T-cell (primary cell): Measurements from ENCODE around the gene CAPN14. TPM values are rescaled to one million over a fixed set of nuclear protein-coding genes. Genes with fewer than 3 reads are reported as not detected.

ENCODE experiments used
- ATAC-seq, 4 experiments: fragments of 200-7000 bp in 3 of 4; fragments of 150-1000 bp in 1 of 4; cut with Tn5 transposase; replicated peaks in 1 of 4; 1 replicate in 3 of 4; 2 replicates in 1 of 4; pipeline ENCODE4 v1.10.0; 2021; ENCODE audit warnings: moderate library complexity in 3 of 4, mild to moderate bottlenecking in 2 of 4, moderate number of reproducible peaks in 1 of 4
- CTCF ChIA-PET, 2 donors: fragments of 300-600 bp; sonication (Branson Sonifier 250); formaldehyde crosslinking; loops; one replicate each; lab custom pipeline; 2022; ENCODE audit warnings: antibody characterized with exemption in 2 of 2; lab: Charles Lee
- POLR2A ChIA-PET, 2 donors: fragments of 300-600 bp; sonication (Branson Sonifier 250); formaldehyde crosslinking; loops; one replicate each; lab custom pipeline; 2022; ENCODE audit warnings: antibody characterized with exemption in 2 of 2; lab: Charles Lee
- DNase-seq, 35 experiments: peaks; one replicate each; pipeline versions ENCODE4 v3.0.0 to v3.0.0-alpha.2; 2013 to 2023
- H3K27ac ChIP-seq: one replicate; pipeline ENCODE4 v1.5.1; 2013; ENCODE audit warnings: low read length
- H3K27me3 ChIP-seq, 2 experiments: replicated peaks in 1 of 2; 1 replicate in 1 of 2; 2 replicates in 1 of 2; pipeline versions ENCODE4 v1.6.1 to v1.7.0; 2013; ENCODE audit warnings: low read length in 1 of 2, mixed read lengths in 1 of 2; ENCODE audit not compliant: control insufficient read depth in 2 of 2, insufficient read depth in 2 of 2; ENCODE audit errors: extremely low read depth in 1 of 2
- H3K36me3 ChIP-seq, 2 donors: 1 replicate in 1 of 2; 2 replicates in 1 of 2; pipeline versions ENCODE4 v1.6.1 to v1.7.0; 2013; ENCODE audit warnings: low read length in 1 of 2; ENCODE audit not compliant: control insufficient read depth in 2 of 2, insufficient read depth in 1 of 2; ENCODE audit errors: extremely low read depth in 1 of 2
- H3K4me1 ChIP-seq, 2 experiments: 1 replicate in 1 of 2; 2 replicates in 1 of 2; pipeline versions ENCODE4 v1.6.1 to v1.7.0; 2013; ENCODE audit warnings: low read length in 2 of 2, mixed read lengths in 1 of 2; ENCODE audit not compliant: insufficient read depth in 2 of 2, control insufficient read depth in 1 of 2; ENCODE audit errors: extremely low read depth in 1 of 2
- H3K4me3 ChIP-seq, 2 donors: 1 replicate in 1 of 2; 2 replicates in 1 of 2; pipeline versions ENCODE4 v1.5.1 to v1.7.0; 2013; ENCODE audit warnings: mild to moderate bottlenecking in 2 of 2, low read length in 1 of 2, moderate library complexity in 1 of 2; ENCODE audit not compliant: control insufficient read depth in 1 of 2; ENCODE audit errors: extremely low read depth in 1 of 2
- H3K9me3 ChIP-seq: 2 replicates; pipeline ENCODE4 v1.7.0; 2013
- H3K27ac Mint-ChIP-seq, 2 donors: one replicate each; pipeline ENCODE4 v1.8.0; 2020 to 2021; ENCODE audit warnings: mild to moderate bottlenecking in 2 of 2, mixed read lengths in 2 of 2
- H3K27me3 Mint-ChIP-seq, 2 donors: one replicate each; pipeline ENCODE4 v1.8.0; 2021 to 2022; ENCODE audit warnings: mixed read lengths in 2 of 2
- H3K36me3 Mint-ChIP-seq: one replicate; pipeline ENCODE4 v1.8.0; 2021; ENCODE audit warnings: mixed read lengths
- H3K4me1 Mint-ChIP-seq, 3 donors: one replicate each; pipeline ENCODE4 v1.8.0; 2020 to 2022; ENCODE audit warnings: mixed read lengths in 3 of 3, mild to moderate bottlenecking in 1 of 3
- H3K4me3 Mint-ChIP-seq, 3 donors: one replicate each; pipeline ENCODE4 v1.8.0; 2020 to 2022; ENCODE audit warnings: mild to moderate bottlenecking in 3 of 3, mixed read lengths in 3 of 3, moderate library complexity in 3 of 3
- H3K9me3 Mint-ChIP-seq, 3 donors: one replicate each; pipeline ENCODE4 v1.8.0; 2020 to 2022; ENCODE audit warnings: mixed read lengths in 3 of 3
- WGBS: methylation state at CpG from one replicate; pipeline ENCODE4 v1.1.5; 2013; ENCODE audit warnings: missing lambda C conversion rate; ENCODE audit not compliant: insufficient coverage; 5-methylcytosine and 5-hydroxymethylcytosine counted together
- total RNA-seq, 35 experiments: library from RNA in 6 of 35; stranded (reverse) in 6 of 35; fragments of 120-200 nt in 1 of 35; gene quantifications; one replicate each; pipeline versions ENCODE4 v1.2.1 to v1.2.4 and lab custom pipeline; 2013 to 2026

The CAPN14 gene
- total RNA-seq, 5 donors from 2014 or later (not counting 1 experiment from before 2014, with no cell fraction given) = 0.15 to 0.76 (median 0.55) TPM

DNA sequence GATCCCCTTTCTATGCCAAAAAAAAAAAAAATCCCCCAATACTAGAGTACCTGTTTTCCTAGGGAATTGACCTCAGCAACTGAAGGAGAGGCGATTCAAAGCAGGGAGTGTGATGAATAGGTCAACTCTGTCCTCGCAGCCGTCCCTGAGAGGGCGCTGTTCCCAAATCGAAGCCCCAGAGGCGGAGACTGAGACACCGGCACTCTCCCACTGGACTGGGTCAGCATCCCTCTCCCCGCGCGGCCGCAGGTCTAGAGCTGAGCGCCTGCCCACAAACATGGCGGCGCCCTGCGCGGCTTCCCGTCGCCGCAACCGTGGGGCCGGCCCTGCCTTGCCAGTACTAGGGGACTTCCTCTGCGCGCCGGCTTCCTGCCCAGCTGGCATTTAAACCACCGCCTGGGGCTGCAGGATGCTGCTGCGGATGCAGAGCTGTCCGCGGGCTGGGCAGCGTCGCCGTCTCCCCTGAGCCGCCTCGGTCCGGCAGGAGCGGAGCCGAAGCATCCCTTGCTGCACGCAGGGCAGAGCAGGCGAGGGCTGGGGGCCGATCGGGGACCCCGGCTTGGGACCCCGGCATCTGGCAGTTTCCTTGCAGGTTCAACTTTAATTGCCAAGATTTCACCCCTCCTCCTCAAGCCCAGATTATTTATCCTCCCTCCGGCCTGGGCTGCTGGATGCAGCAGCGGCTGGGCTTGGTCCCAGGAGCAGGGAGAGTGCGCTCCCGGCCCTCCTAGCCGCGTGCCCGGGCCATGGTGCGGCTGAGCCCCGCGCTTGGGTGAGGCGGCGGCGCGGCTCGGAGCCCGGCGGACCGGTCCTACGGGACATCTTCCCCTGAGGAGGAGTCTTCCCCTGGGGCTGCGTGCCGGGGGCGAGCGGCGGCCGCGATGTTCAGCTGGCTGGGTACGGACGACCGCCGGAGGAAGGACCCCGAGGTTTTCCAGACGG lies 16.7 kb upstream of the CAPN14 start, which contains the start of gene EHD3:
Gene EHD3, plus strand, starts transcription at position 412 of the 942 bp plus-strand sequence. Its CDS starts 470 bp downstream, at position 882.
- H3K36me3 ChIP-seq = no peaks in the 10 kb centered on the region
- peak within 1 kb of the TSS; percentile 61 to 62 for H3K27ac Mint-ChIP-seq
- no peaks in the 10 kb centered on the region for H3K27me3 Mint-ChIP-seq
- no peaks in the 10 kb centered on the region for H3K27me3 ChIP-seq
- ATAC-seq = peak; percentile 96 to 98 (median 98)
- peak; percentile 57 to 83 (median 70) for DNase-seq
- peak within 1 kb of the TSS; percentile 75 to 80 (median 77) for H3K4me3 Mint-ChIP-seq
- no peaks in the 10 kb centered on the region for H3K9me3 Mint-ChIP-seq
- CTCF ChIA-PET = interaction anchor here (0.7 to 1.2 kb wide), 4 partner anchors 18 to 523 kb away, joined by 3 to 4 read pairs (median 3); no protein-coding TSS in a partner anchor
- no peak within 1 kb of the TSS for H3K27ac ChIP-seq
- H3K4me3 ChIP-seq = peak within 1 kb of the TSS; percentile 61 to 70
- WGBS = 7% methylated on average over 71 of the region's 74 CpGs
- H3K4me1 ChIP-seq = peaks cover 7 to 22% of the 10 kb centered on the region in 2 experiments
- H3K9me3 ChIP-seq = no peaks in the 10 kb centered on the region
- no peaks in the 10 kb centered on the region for H3K36me3 Mint-ChIP-seq
- peaks cover 17 to 30% (median 26%) of the 10 kb centered on the region in 3 donors for H3K4me1 Mint-ChIP-seq
- POLR2A ChIA-PET = no interaction called here

DNA sequence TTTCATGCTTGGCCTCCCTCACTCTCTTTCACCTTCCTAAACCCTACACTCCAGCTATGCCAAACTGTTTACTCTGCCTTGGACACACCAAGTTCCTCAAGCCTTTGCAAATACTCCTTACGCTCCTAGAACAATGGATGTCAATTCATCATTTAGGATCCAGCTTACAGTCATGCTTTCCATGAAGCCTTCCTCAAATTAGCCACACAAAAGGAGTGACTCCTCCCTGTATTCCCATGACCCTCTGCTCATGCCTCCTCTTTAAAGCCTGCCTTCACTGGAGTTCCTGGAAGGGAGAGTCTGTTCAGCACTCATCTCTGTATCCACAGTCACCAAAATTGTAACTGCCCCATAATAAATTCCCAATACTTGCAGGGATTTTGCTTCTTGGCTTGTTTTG lies 15.9 kb upstream of the CAPN14 start:
- no peaks in the 10 kb centered on the region for H3K36me3 ChIP-seq
- H3K9me3 ChIP-seq = no peaks in the 10 kb centered on the region
- Mint-ChIP-seq H3K27me3 (no peaks in the 10 kb centered on the region), H3K4me1 (peaks cover 17 to 30% (median 26%) of the 10 kb centered on the region in 3 donors), H3K36me3 (no peaks in the 10 kb centered on the region), H3K4me3 (peak overlapping the region; percentile 75 to 80 (median 77)), H3K9me3 (no peaks in the 10 kb centered on the region), H3K27ac (peak overlapping the region in 1 of 2 donors; percentile 54)
- H3K4me3 ChIP-seq = peak overlapping the region in 1 of 2 donors; percentile 61
- ATAC-seq = no peak
- no peak overlapping the region for H3K27ac ChIP-seq
- H3K4me1 ChIP-seq = peaks cover 7 to 22% of the 10 kb centered on the region in 2 experiments
- POLR2A ChIA-PET = no interaction called here
- no peak for DNase-seq
- 100% methylated on average over 1 of the region's 1 CpG for WGBS
- CTCF ChIA-PET = interaction anchor here (0.7 to 1.2 kb wide), 5 partner anchors 17 to 522 kb away, joined by 3 to 4 read pairs (median 3); no protein-coding TSS in a partner anchor
- H3K27me3 ChIP-seq = no peaks in the 10 kb centered on the region

GRCh38 chr2:31232586-31232985 lies 15.3 kb upstream of the CAPN14 start:
- ChIA-PET CTCF (interaction anchor here in 1 of 2 donors (0.8 to 1.2 kb wide), 2 partner anchors 516 to 521 kb away, joined by 3 read pairs; no protein-coding TSS in a partner anchor), POLR2A (no interaction called here)
- no peak overlapping the region for H3K4me3 Mint-ChIP-seq
- H3K36me3 Mint-ChIP-seq = no peaks in the 10 kb centered on the region
- Histone ChIP-seq H3K27me3 (peaks cover 0 to 2% of the 10 kb centered on the region in 2 experiments), H3K27ac (no peak overlapping the region), H3K4me3 (no peak overlapping the region), H3K4me1 (peaks cover 7 to 22% of the 10 kb centered on the region in 2 experiments), H3K36me3 (no peaks in the 10 kb centered on the region), H3K9me3 (no peaks in the 10 kb centered on the region)
- H3K9me3 Mint-ChIP-seq = no peaks in the 10 kb centered on the region
- ATAC-seq (no peak), DNase-seq (no peak)
- peaks cover 0 to 3% of the 10 kb centered on the region in 2 donors for H3K27me3 Mint-ChIP-seq
- peaks cover 17 to 30% (median 26%) of the 10 kb centered on the region in 3 donors for H3K4me1 Mint-ChIP-seq
- no peak overlapping the region for H3K27ac Mint-ChIP-seq
- no CpG with 5 or more reads among the region's 4 CpGs for whole genome bisulfite sequencing

DNA sequence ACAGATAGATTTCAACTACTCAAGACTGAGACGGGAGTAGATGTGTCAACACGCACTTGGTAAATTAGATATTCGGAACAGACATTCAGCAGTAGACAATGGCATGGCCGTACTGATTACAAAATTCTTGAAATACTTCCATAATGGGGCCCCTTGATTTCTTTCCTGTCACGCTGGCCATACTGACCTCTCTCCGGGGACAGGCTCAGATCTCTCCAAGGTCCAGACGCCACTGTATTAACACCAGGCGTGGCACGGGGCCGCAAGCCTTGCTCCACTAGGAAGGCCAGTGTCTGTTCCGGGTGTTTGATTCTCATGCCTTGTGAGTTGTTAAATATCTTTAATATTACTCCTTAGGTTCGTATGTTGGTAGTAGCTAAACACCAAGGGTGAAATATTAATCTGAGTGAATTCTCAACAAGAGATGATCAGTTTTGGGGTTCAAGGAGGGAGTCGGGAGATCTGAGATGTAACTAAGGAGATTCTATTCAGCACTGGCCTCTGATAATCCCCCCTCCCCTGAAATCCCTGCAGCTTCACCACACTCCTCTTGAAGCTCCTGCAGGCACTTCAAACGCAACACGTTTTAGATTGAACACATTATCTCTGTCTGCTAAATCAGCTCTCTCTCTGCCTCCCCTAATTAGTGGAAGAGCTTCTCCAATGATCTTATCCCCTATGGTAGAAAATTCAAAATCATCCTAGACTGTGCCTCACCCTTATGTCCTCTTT lies 14.4 kb upstream of the CAPN14 start:
- Mint-ChIP-seq H3K27me3 (peaks cover 2 to 9% of the 10 kb centered on the region in 2 donors), H3K36me3 (no peaks in the 10 kb centered on the region), H3K9me3 (no peaks in the 10 kb centered on the region), H3K27ac (no peak overlapping the region), H3K4me3 (no peak overlapping the region), H3K4me1 (peaks cover 17 to 29% (median 24%) of the 10 kb centered on the region in 3 donors)
- DNase-seq (no peak), ATAC-seq (no peak)
- Histone ChIP-seq H3K27me3 (peaks cover 0 to 2% of the 10 kb centered on the region in 2 experiments), H3K4me3 (no peak overlapping the region), H3K9me3 (no peaks in the 10 kb centered on the region), H3K27ac (no peak overlapping the region), H3K36me3 (no peaks in the 10 kb centered on the region), H3K4me1 (peaks cover 7 to 22% of the 10 kb centered on the region in 2 experiments)
- ChIA-PET POLR2A (no interaction called here), CTCF (no interaction called here)
- 100% methylated on average over 5 of the region's 15 CpGs for WGBS

DNA sequence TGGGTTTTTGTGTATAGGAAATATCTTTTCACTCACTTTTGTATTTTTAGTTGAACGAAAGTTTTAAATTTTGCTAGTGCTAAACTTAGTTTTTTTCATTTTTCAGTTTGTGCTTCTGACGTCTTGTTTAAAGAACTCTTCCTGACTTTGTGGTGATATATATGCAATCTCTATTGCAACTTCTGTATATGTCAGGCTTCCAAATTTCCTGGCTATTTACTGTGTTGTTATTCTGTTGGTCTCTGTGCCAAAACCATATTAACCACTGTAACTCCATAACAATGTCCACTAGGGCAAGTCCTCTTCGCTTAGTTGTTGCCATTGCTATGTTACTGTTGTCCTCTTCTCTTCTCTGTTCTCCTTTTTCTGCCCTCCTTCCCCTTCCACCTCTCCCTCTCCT lies 13.4 kb upstream of the CAPN14 start:
- H3K36me3 Mint-ChIP-seq = no peaks in the 10 kb centered on the region
- H3K27me3 Mint-ChIP-seq = peaks cover 2 to 9% of the 10 kb centered on the region in 2 donors
- no peak overlapping the region for H3K27ac Mint-ChIP-seq
- no peaks in the 10 kb centered on the region for H3K9me3 ChIP-seq
- H3K4me3 ChIP-seq = no peak overlapping the region
- no peak overlapping the region for H3K27ac ChIP-seq
- H3K36me3 ChIP-seq = no peaks in the 10 kb centered on the region
- WGBS = 100% methylated on average over 1 of the region's 3 CpGs
- CTCF ChIA-PET = no interaction called here
- H3K4me1 Mint-ChIP-seq = peaks cover 17 to 21% (median 20%) of the 10 kb centered on the region in 3 donors
- H3K9me3 Mint-ChIP-seq = no peaks in the 10 kb centered on the region
- no peak for DNase-seq
- no peak overlapping the region for H3K4me3 Mint-ChIP-seq
- ATAC-seq = no peak
- POLR2A ChIA-PET = no interaction called here
- peaks cover 7 to 22% of the 10 kb centered on the region in 2 experiments for H3K4me1 ChIP-seq
- peaks cover 0 to 2% of the 10 kb centered on the region in 2 experiments for H3K27me3 ChIP-seq

- H3K27me3 Mint-ChIP-seq = peaks cover 7 to 9% of the 10 kb centered on the region in 2 donors
- no peaks in the 10 kb centered on the region for H3K9me3 Mint-ChIP-seq
- Histone ChIP-seq H3K4me1 (peaks cover 5 to 6% of the 10 kb centered on the region in 2 experiments), H3K27ac (no peak overlapping the region), H3K36me3 (no peaks in the 10 kb centered on the region), H3K27me3 (peaks cover 0 to 2% of the 10 kb centered on the region in 2 experiments), H3K4me3 (no peak overlapping the region), H3K9me3 (no peaks in the 10 kb centered on the region)
- no peak for ATAC-seq
- peaks cover 7 to 8% (median 7%) of the 10 kb centered on the region in 3 donors for H3K4me1 Mint-ChIP-seq
- CTCF ChIA-PET = no interaction called here
- WGBS = no CpG with 5 or more reads among the region's 3 CpGs
- no peak for DNase-seq
- no peak overlapping the region for H3K27ac Mint-ChIP-seq
- POLR2A ChIA-PET = no interaction called here
- H3K4me3 Mint-ChIP-seq = no peak overlapping the region
- H3K36me3 Mint-ChIP-seq = peaks cover 3% of the 10 kb centered on the region
Measured at GRCh38 chr2:31228717-31229116, 11.4 kb upstream of the CAPN14 start.
